ENCODE data around the gene NUP210L. TPM values are rescaled to one million over a fixed set of nuclear protein-coding genes. Genes with fewer than 3 reads are reported as not detected.

NUP210L gene
- total RNA-seq, 1 donor from 2014 or later: not detected

GRCh38 chr1:153944005-153944826, 210.7 kb downstream of the NUP210L start:
- Histone ChIP-seq H3F3A (ENCODE audit: low read depth) (peaks cover 28% of the 10 kb centered on the region), H3K9ac (no peak overlapping the region), H3K9me3 (ENCODE audit: low read depth) (no peaks in the 10 kb centered on the region), H3K4me1 (peaks cover 5% of the 10 kb centered on the region), H3K79me2 (ENCODE audit: low read depth) (peaks cover 17% of the 10 kb centered on the region), H3K27ac (no peak overlapping the region), H3K36me3 (no peaks in the 10 kb centered on the region), H3K27me3 (no peaks in the 10 kb centered on the region), H3K4me3 (no peak overlapping the region), H4K20me1 (ENCODE audit: low read depth) (peaks cover 18% of the 10 kb centered on the region), H3K4me2 (no peak overlapping the region), H2AFZ (replicated peaks) (no peak overlapping the region)
- Mint-ChIP-seq H3K4me3 (peak overlapping the region; percentile 90), H3K4me1 (peaks cover 19% of the 10 kb centered on the region), H3K9me3 (no peaks in the 10 kb centered on the region), H3K27me3 (ENCODE audit: insufficient read depth, low read depth) (peaks cover 4% of the 10 kb centered on the region), H3K27ac (no peak overlapping the region), H3K36me3 (peaks cover 24% of the 10 kb centered on the region)
- no peak for TF ChIP-seq EZH2phosphoT487 (IDR thresholded peaks at IDR 0.05)
- no peak for TF ChIP-seq EZH2 (IDR thresholded peaks at IDR 0.05)
- TF ChIP-seq CTCF (IDR thresholded peaks at IDR 0.05): no peak
- no peak for DNase-seq (ENCODE audit: low spot score)

- H4K20me1 ChIP-seq (ENCODE audit: low read depth): peaks cover 10% of the 10 kb centered on the region
- no peaks in the 10 kb centered on the region for H3K36me3 ChIP-seq
- H3K9ac ChIP-seq: no peak overlapping the region
- H3K4me1 ChIP-seq: peaks cover 5% of the 10 kb centered on the region
- H3K9me3 ChIP-seq (ENCODE audit: low read depth): no peaks in the 10 kb centered on the region
- no peak overlapping the region for H3K4me2 ChIP-seq
- H2AFZ ChIP-seq (replicated peaks): no peak overlapping the region
- H3K79me2 ChIP-seq (ENCODE audit: low read depth): peaks cover 17% of the 10 kb centered on the region
- H3K27me3 Mint-ChIP-seq (ENCODE audit: insufficient read depth, low read depth): peaks cover 4% of the 10 kb centered on the region
- H3K4me1 Mint-ChIP-seq: peaks cover 19% of the 10 kb centered on the region
- TF ChIP-seq EZH2 (IDR thresholded peaks at IDR 0.05): no peak
- no peak for TF ChIP-seq CTCF (IDR thresholded peaks at IDR 0.05)
- TF ChIP-seq EZH2phosphoT487 (IDR thresholded peaks at IDR 0.05): no peak
- H3K4me3 Mint-ChIP-seq: no peak overlapping the region
- peaks cover 22% of the 10 kb centered on the region for H3F3A ChIP-seq (ENCODE audit: low read depth)
- no peak overlapping the region for H3K27ac Mint-ChIP-seq
- no peaks in the 10 kb centered on the region for H3K27me3 ChIP-seq
- H3K4me3 ChIP-seq: no peak overlapping the region
- H3K9me3 Mint-ChIP-seq: no peaks in the 10 kb centered on the region
- H3K36me3 Mint-ChIP-seq: peaks cover 24% of the 10 kb centered on the region
- no peak overlapping the region for H3K27ac ChIP-seq
- no peak for DNase-seq (ENCODE audit: low spot score)
Measured at GRCh38 chr1:153942766-153943549, 211.9 kb downstream of the NUP210L start.

MicroRNAs within 50 kb of the gene (microRNA counts, 767-probe panel; counts per million panel counts)
- 460 counts per million, percentile 90 among the panel's probes with 10 or more counts for microRNA hsa-miR-190b

Small RNA genes lying within 50 kb of the gene (microRNA-seq; reads per million reads assigned to microRNA genes)
- gene MIR190B (2.0 reads per million, percentile 5 among the genes with 10 or more reads in this experiment), gene MIR5698 (not detected), gene MIR6737 (not detected)

Small RNA genes lying within 50 kb of the gene (small RNA-seq; reads per million reads assigned to genes)
- not detected for gene MIR190B
- gene MIR5698: not detected
- 0.07 reads per million for gene MIR6737
- gene RNU6-179P: not detected

Other genes with a start within 250 kb of the NUP210L start
- gene GATAD2B, start 232.1 kb downstream of the NUP210L start, total RNA-seq (ENCODE audit: low replicate concordance): 14.8 and 16.8 TPM in 2 replicates
- 2.7 and 11.6 TPM in 2 replicates for gene DENND4B, start 208.4 kb downstream of the NUP210L start, total RNA-seq (ENCODE audit: low replicate concordance)
- 6.7 and 14.2 TPM in 2 replicates for gene CRTC2, start 196.5 kb downstream of the NUP210L start, total RNA-seq (ENCODE audit: low replicate concordance)
- 73.2 and 131 TPM in 2 replicates for gene SLC39A1, start 191.5 kb downstream of the NUP210L start, total RNA-seq (ENCODE audit: low replicate concordance)
- gene CREB3L4, start 187.2 kb downstream of the NUP210L start, total RNA-seq (ENCODE audit: low replicate concordance): 33.8 and 39.7 TPM in 2 replicates
- gene JTB, start 177.4 kb downstream of the NUP210L start, total RNA-seq (ENCODE audit: low replicate concordance): 47.7 and 94.7 TPM in 2 replicates
- 14.3 and 15.1 TPM in 2 replicates for gene RAB13, start 168.7 kb downstream of the NUP210L start, total RNA-seq (ENCODE audit: low replicate concordance)
- 3,368 and 3,415 TPM in 2 replicates for gene RPS27, start 164.3 kb downstream of the NUP210L start, total RNA-seq (ENCODE audit: low replicate concordance)
- 408 and 596 TPM in 2 replicates for gene TPM3, start 37.0 kb upstream of the NUP210L start, total RNA-seq (ENCODE audit: low replicate concordance)
- not detected in 2 replicates for gene CFAP141, start 51.3 kb upstream of the NUP210L start, total RNA-seq (ENCODE audit: low replicate concordance)
- 135 and 148 TPM in 2 replicates for gene UBAP2L, start 65.9 kb upstream of the NUP210L start, total RNA-seq (ENCODE audit: low replicate concordance)
- gene HAX1, start 117.6 kb upstream of the NUP210L start, total RNA-seq (ENCODE audit: low replicate concordance): 57.9 and 65.9 TPM in 2 replicates
- gene AQP10, start 166.0 kb upstream of the NUP210L start, total RNA-seq (ENCODE audit: low replicate concordance): not detected in 2 replicates
- gene ATP8B2, start 170.5 kb upstream of the NUP210L start, total RNA-seq (ENCODE audit: low replicate concordance): 41.6 and 63.4 TPM in 2 replicates